Occipital lobe (tissue), 2 donors: ENCODE results near the gene LMNA. TPM values are rescaled to one million over a fixed set of nuclear protein-coding genes. Genes with fewer than 3 reads are reported as not detected.
"Not testable (repeated sequence)": the region's sequence is repeated elsewhere in the genome, so short reads cannot be mapped to it uniquely, and the experiment has no call there.

Experiments
- DNase-seq: peaks from one replicate; lab custom pipeline; 2025; lab: John Stamatoyannopoulos, UW
- total RNA-seq: library from RNA; depleted of rRNA; stranded (reverse); fragments of >200 nt; gene quantifications from one replicate; pipeline ENCODE4 v1.2.3, GENCODE V29; 2014

Gene LMNA
- total RNA-seq, 1 donor from 2014 or later = 18.1 TPM

- not testable (repeated sequence) for DNase-seq
Observed at GRCh38 chr1:156121005-156121404, 6.5 kb downstream of the LMNA start.

DNA sequence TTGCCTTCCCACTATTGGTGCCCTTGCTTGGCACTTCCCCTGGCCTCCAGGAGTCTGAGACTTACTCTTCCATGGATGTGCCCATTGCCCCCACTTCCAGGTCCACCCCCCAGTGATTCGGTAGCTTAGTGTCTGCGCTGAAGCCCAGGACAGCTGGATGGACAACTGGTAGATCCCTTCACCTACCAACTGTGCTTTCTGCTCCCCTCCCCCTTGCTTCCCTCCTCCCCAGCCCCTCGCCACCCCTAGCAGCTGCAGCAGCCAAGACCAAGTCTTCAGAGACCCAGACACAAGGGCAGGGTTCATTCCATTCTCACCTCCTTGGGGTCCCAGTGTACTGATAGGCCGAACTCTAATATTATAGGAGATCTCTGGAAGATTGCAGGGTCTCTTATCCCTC is 6.9 kb downstream of the LMNA start:
- no peak for DNase-seq

GRCh38 chr1:156122086-156122485 is 7.6 kb downstream of the LMNA start:
- no peak for DNase-seq

DNA sequence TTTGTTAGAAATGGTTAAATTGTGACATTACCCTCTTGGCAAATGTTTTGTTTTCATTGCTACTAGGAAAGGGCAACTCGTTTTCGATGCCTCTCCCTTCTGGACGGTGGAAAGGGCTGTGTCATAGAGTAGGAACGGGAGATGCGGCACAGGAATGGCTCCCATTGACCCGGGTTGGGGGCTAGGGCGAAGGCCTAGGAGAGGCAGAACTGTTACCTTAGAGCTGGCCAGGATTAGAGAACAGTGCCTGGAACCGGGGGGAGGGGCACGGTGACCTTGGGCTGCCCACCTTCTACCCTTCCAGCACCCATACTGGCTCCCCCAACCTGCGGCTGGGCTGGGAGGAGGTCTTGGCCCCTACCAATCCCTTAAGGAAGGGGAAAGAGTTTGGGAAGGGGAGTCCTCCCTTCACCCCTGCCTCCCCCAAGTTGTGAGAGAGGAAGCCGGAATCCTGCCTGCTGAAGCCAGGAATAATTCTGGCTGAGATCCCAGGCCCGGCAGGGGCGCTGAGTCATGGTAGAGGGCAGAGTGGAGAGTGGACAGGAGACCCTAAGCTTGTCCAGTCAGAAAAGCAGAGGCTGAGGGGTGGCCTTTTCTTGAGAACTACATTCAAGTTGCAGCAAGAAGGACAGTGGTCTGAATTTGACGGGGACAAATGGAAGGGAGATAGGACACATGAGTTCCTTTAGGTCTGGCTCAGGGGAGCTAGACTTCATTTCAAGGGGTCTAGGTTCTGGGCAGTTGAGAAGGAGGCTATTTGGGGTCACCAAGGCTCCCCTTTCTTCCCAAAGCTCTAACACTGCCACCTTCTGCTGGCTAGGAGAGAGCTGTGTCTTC is 8.2 kb downstream of the LMNA start:
- peak; percentile 29 for DNase-seq

DNA sequence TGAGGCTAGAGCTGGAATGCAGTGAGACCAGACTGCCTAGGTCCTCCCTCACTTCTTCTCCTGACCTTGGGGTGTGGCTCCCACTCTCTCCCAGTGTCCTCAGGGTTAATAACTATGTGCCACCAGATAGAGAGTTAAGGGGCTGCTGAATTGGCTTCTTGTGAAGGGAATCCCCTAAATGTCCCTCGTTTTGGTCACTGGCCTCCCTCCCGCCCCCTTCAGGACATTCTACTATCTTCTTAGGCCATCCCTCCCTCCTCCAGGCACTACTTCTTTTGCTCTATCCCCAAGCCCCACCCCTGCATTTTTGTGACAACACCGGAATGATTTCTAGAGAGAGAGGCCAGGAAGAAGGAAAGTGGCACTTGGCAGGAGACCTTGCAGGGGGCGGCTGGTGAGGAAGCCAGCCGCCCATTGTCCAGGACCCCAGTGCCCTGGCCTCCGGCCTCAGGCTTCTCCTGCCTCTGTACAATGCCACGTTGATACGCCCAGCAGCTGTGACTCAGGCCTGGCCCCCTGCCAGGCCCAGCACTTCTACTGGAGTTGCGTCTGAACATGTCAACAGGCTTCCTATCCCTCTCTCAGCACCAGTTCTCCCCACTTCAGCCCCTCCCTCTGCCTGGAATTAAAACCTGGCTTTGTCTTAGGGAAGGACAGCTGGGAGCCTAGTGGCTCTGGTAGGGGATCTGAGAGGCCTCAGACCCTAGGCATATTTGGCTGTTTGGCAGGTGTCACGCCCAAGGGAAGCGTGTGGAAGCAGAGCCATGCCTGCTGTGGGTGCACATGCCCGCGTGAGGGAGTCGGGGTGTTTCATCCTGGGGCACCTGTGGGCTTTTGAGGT is 9.1 kb downstream of the LMNA start:
- DNase-seq = peak; percentile 87

- DNase-seq = no peak
Observed at GRCh38 chr1:156124557-156125483, 10.3 kb downstream of the LMNA start.

DNA sequence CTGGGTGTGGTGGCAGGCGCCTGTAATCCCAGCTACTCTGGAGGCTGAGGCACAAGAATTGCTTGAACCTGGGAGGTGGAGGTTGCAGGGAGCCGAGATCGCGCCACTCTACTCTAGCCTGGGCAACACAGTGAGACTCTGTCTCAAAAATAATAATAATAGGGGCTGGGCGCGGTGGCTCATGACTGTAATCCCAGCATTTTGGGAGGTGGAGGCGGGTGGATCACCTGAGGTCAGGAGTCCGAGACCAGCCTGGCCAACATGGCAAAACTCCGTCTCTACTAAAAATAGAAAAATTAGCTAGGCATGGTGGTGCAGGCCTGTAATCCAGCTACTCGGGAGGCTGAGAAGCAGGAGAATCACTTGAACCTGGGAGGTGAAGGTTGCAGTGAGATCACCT is 11.0 kb downstream of the LMNA start:
- not testable (repeated sequence) for DNase-seq

GRCh38 chr1:156126043-156126629 is 11.6 kb downstream of the LMNA start:
- no peak for DNase-seq

- no peak for DNase-seq
Observed at GRCh38 chr1:156126630-156127534, 12.4 kb downstream of the LMNA start.

- DNase-seq = no peak
Observed at GRCh38 chr1:156128308-156128653, 13.8 kb downstream of the LMNA start.

DNA sequence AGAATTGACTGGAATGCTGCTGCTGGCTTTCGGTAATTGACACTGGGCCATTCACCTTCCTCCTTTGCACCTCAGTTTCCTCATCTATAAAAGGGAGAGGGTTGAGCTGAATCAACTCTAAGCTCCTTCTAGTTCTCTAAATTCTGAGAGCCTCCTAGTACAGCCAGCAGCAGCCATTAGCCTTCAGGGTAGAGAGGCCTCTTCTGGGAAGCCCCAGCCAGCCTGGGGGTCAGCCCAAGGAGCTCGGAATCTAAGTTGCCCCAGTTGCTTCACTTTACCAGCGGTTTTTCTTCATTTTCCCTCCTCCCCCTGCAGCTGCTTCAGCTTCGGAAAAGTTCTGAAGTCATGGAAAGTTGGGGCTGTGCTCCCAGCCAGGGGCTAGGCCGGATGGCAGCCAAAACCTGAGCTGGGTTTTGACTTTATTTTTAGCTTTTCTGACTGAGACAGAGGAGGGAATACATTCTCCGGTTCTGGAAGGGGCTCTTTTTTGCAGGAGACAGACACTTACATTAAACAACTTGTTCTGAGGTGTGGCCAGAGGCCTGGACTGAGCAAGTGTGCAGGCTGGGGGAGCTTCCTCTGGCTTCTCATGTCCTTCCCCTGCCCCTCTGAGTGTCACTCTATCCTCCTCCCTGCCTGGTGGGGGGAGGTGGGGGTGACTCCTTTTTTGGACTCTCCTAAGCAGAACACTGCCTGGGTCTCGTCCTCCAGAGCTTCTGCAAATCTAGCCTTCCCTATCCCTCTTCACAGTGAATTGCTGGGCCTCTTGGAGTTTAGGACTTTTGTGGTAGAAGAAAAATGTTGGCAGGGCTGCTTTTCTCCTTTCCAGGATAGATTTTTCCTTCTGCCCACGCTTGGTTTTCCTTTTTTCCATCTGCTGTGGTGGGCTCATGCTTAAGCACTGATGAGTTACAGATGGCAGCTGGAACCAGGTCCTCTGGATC is 14.4 kb downstream of the LMNA start:
- no peak for DNase-seq

DNA sequence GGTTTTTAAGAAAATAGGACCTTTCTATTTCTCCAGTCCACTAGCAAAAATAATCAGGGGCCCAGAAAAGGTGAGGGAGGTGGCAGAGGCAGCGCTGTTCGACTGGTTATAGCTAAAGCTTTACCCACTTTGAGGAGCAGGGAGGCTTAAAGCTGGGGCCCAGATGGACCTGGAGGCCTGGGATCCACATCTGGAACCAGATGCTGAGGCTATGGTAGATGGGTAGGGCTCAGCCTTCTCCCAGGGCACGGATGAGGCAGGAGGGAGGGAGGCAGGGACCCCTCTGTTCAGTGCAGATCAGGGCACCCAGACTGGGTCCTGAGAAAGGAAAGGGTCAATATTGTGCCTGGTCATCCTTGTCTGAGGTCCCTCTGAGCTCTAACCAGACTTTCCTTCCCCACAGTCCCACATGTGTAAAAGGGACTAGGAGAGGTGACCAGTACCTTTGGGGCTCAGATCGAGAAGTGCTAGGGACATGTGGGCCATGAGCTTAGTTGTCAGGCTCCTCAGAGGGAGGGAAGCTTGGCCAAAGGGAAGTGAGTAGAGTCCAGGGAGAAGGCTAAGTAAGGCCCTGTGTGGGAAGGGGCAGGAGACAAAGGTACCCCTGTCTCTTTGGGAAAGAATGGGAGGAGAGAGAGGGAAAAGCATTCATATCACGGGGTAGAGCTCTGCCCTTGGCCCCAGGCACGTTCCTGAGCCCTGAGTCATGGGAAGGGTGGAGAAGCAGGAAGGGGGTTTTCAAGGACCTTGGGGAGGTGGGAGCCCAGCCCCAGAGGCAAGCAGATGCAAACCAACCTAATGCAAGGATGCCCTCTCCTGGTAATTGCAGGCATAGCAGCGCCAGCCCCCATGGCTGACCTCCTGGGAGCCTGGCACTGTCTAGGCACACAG is 15.4 kb downstream of the LMNA start:
- DNase-seq = peak; percentile 23

DNA sequence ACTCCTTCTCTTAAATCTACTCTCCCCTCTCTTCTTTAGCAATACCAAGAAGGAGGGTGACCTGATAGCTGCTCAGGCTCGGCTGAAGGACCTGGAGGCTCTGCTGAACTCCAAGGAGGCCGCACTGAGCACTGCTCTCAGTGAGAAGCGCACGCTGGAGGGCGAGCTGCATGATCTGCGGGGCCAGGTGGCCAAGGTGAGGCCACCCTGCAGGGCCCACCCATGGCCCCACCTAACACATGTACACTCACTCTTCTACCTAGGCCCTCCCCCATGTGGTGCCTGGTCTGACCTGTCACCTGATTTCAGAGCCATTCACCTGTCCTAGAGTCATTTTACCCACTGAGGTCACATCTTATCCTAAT is 16.0 kb downstream of the LMNA start:
- DNase-seq = no peak

DNA sequence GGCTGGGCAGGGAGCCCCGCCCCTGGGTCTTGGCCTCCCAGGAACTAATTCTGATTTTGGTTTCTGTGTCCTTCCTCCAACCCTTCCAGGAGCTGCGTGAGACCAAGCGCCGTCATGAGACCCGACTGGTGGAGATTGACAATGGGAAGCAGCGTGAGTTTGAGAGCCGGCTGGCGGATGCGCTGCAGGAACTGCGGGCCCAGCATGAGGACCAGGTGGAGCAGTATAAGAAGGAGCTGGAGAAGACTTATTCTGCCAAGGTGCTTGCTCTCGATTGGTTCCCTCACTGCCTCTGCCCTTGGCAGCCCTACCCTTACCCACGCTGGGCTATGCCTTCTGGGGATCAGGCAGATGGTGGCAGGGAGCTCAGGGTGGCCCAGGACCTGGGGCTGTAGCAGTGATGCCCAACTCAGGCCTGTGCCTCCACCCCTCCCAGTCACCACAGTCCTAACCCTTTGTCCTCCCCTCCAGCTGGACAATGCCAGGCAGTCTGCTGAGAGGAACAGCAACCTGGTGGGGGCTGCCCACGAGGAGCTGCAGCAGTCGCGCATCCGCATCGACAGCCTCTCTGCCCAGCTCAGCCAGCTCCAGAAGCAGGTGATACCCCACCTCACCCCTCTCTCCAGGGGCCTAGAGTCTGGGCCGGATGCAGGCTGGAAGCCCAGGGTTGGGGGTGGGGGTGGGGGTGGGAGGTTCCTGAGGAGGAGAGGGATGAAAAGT is 20.4 kb downstream of the LMNA start:
- DNase-seq = no peak

GRCh38 chr1:156135930-156136871 is 21.7 kb downstream of the LMNA start:
- DNase-seq = no peak

DNA sequence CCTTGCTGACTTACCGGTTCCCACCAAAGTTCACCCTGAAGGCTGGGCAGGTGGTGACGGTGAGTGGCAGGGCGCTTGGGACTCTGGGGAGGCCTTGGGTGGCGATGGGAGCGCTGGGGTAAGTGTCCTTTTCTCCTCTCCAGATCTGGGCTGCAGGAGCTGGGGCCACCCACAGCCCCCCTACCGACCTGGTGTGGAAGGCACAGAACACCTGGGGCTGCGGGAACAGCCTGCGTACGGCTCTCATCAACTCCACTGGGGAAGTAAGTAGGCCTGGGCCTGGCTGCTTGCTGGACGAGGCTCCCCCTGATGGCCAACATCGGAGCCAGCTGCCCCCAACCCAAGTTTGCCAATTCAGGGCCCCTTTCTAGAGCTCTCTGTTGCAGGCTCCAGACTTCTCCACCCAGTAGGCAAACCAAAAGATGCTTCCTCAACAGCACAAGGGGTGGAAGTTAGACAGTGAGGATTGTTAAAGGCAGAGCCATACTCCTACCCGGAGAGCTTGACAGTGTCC is 22.5 kb downstream of the LMNA start:
- no peak for DNase-seq
